GM18951 (cell line): ENCODE results near the gene SYNRG.
"Not testable (repeated sequence)": the region's sequence is repeated elsewhere in the genome, so short reads cannot be mapped to it uniquely, and the experiment has no call there.

ENCODE experiments used
- POLR2A ChIP-seq: IDR thresholded peaks from 4 replicates; pipeline ENCODE4 v1.6.1; 2011; ENCODE audit warnings: mild to moderate bottlenecking; ENCODE audit not compliant: insufficient read length, insufficient read depth; ENCODE audit errors: extremely low read depth
- in situ Hi-C: fragments of 300-500 bp; cut with MboI; formaldehyde crosslinking; loops from one replicate; pipeline ENCODE4 v1.12.0; 2022; ENCODE audit warnings: low sequenced_read_pairs, mixed read lengths, inconsistent platforms; ENCODE audit not compliant: unreplicated experiment

The SYNRG gene

GRCh38 chr17:37609170-37610040 lies at the start of gene SYNRG:
TSS of gene SYNRG (minus strand) at chr17:37609418. CDS start at chr17:37609355, 63 bp downstream.
- TF ChIP-seq POLR2A: peak; percentile 95
- in situ Hi-C loops: no loop called here

- in situ Hi-C loops: no loop called here
- no peak for TF ChIP-seq POLR2A
Observed at GRCh38 chr17:37657202-37657601, 48.0 kb upstream of the SYNRG start.

GRCh38 chr17:37651849-37652248 lies 42.6 kb upstream of the SYNRG start:
- in situ Hi-C loops: no loop called here
- TF ChIP-seq POLR2A: no peak

GRCh38 chr17:37650419-37651003 lies 41.3 kb upstream of the SYNRG start:
- in situ Hi-C loops: no loop called here
- TF ChIP-seq POLR2A: no peak

GRCh38 chr17:37648555-37648954 lies 39.3 kb upstream of the SYNRG start:
- no peak for TF ChIP-seq POLR2A
- in situ Hi-C loops: no loop called here

- TF ChIP-seq POLR2A: no peak
- in situ Hi-C loops: no loop called here
Observed at GRCh38 chr17:37647856-37648255, 38.6 kb upstream of the SYNRG start.

- TF ChIP-seq POLR2A: no peak
- in situ Hi-C loops: no loop called here
Observed at GRCh38 chr17:37643869-37644268, 34.7 kb upstream of the SYNRG start.

GRCh38 chr17:37643118-37643766 lies 34.0 kb upstream of the SYNRG start, which contains the start of gene DDX52:
TSS of gene DDX52 (minus strand) at chr17:37643446. CDS start at chr17:37643420, 26 bp downstream.
- peak; percentile 84 for TF ChIP-seq POLR2A
- in situ Hi-C loops: no loop called here

GRCh38 chr17:37642681-37643080 lies 33.5 kb upstream of the SYNRG start:
- no peak for TF ChIP-seq POLR2A
- in situ Hi-C loops: no loop called here

GRCh38 chr17:37640015-37640414 lies 30.8 kb upstream of the SYNRG start:
- TF ChIP-seq POLR2A: no peak
- in situ Hi-C loops: no loop called here

- in situ Hi-C loops: no loop called here
- no peak for TF ChIP-seq POLR2A
Observed at GRCh38 chr17:37637956-37638355, 28.7 kb upstream of the SYNRG start.

- in situ Hi-C loops: not testable (repeated sequence)
Observed at GRCh38 chr17:37616430-37616829, 7.2 kb upstream of the SYNRG start.

GRCh38 chr17:37614823-37615222 lies 5.6 kb upstream of the SYNRG start:
- no peak for TF ChIP-seq POLR2A
- in situ Hi-C loops: no loop called here
